ENCODE results near the gene CEP290. TPM values are rescaled to one million over a fixed set of nuclear protein-coding genes. Genes with fewer than 3 reads are reported as not detected.
A peak's percentile ranks its signal among the peaks of the same experiment; 100 is the strongest.
"Not testable (repeated sequence)": the region's sequence is repeated elsewhere in the genome, so short reads cannot be mapped to it uniquely, and the experiment has no call there.

The CEP290 gene
- polyA plus RNA-seq, 3 donors: 22.5 to 31.6 (median 27.4) TPM

- no peak for DNase-seq
Measured at GRCh38 chr12:88056571-88056970, 85.3 kb downstream of the CEP290 start.

GRCh38 chr12:88052686-88053085 lies 89.2 kb downstream of the CEP290 start:
- DNase-seq: no peak

GRCh38 chr12:88044035-88044434 lies 97.9 kb downstream of the CEP290 start:
- no peak for DNase-seq

GRCh38 chr12:88037770-88038169 lies 104.1 kb downstream of the CEP290 start:
- no peak for DNase-seq

- no peak for DNase-seq
Measured at GRCh38 chr12:88036353-88036965, 105.4 kb downstream of the CEP290 start.

GRCh38 chr12:88035907-88036289 lies 106.0 kb downstream of the CEP290 start:
- no peak for DNase-seq

GRCh38 chr12:88035271-88035906 lies 106.5 kb downstream of the CEP290 start:
- DNase-seq: peak; percentile 89

GRCh38 chr12:88031161-88031560 lies 110.7 kb downstream of the CEP290 start:
- not testable (repeated sequence) for DNase-seq

- DNase-seq: no peak
Measured at GRCh38 chr12:88029093-88029665, 112.7 kb downstream of the CEP290 start, which contains the start of gene C12orf50. Gene C12orf50, minus strand, starts transcription at chr12:88029401. Its CDS starts 2,439 bp downstream, at chr12:88026962.

GRCh38 chr12:88026196-88026595 lies 115.7 kb downstream of the CEP290 start:
- no peak for DNase-seq

GRCh38 chr12:88017964-88018363 lies 123.9 kb downstream of the CEP290 start:
- DNase-seq: no peak

GRCh38 chr12:88015825-88016224 lies 126.1 kb downstream of the CEP290 start:
- DNase-seq: no peak

- no peak for DNase-seq
Measured at GRCh38 chr12:88011755-88012154, 130.1 kb downstream of the CEP290 start.

GRCh38 chr12:88006351-88006750 lies 135.5 kb downstream of the CEP290 start:
- no peak for DNase-seq

GRCh38 chr12:88001327-88001726 lies 140.6 kb downstream of the CEP290 start:
- DNase-seq: no peak

Other genes with a start within 250 kb of the CEP290 start
- gene C12orf50, start 112.7 kb downstream of the CEP290 start, polyA plus RNA-seq (ENCODE audit: insufficient read length in 3 of 3): under 1 TPM; 0.16 to 0.82 (median 0.56) TPM
- gene TMTC3, start 219 bp upstream of the CEP290 start, polyA plus RNA-seq (ENCODE audit: insufficient read length in 3 of 3): 10 to 100 TPM; 20.7 to 24.7 (median 24.2) TPM

Data from renal pelvis (tissue), 4 donors.